H1 (cell line): Measurements from ENCODE around the gene IMPDH1.

Experiments
- EGR1 ChIP-seq: IDR thresholded peaks from 2 replicates; pipeline ENCODE4 v1.6.1; 2011; ENCODE audit warnings: low read depth, low read length, borderline replicate concordance
- POLR2AphosphoS5 ChIP-seq: IDR thresholded peaks from 2 replicates; pipeline ENCODE4 v1.6.1; 2011; ENCODE audit warnings: low read depth, low read length
- TEAD4 ChIP-seq: IDR thresholded peaks from 2 replicates; pipeline ENCODE4 v1.6.1; 2012; ENCODE audit warnings: low read depth, low read length, inconsistent platforms, mixed read lengths

GRCh38 chr7:128365432-128365831, 44.4 kb downstream of the IMPDH1 start:
- TF ChIP-seq POLR2AphosphoS5 (no peak), EGR1 (no peak), TEAD4 (no peak)
